IMR-90 (cell line): ENCODE results near the gene APLF.
"Not testable (repeated sequence)": the region's sequence is repeated elsewhere in the genome, so short reads cannot be mapped to it uniquely, and the experiment has no call there.

Source experiments
- CEBPB ChIP-seq: IDR thresholded peaks from 2 replicates; pipeline ENCODE4 v1.6.1; 2012; ENCODE audit warnings: low read depth, low read length, improper control_type of control experiment
- CTCF ChIP-seq: conservative IDR thresholded peaks from 2 replicates; pipeline ENCODE4 v1.5.1; 2012; ENCODE audit warnings: mild to moderate bottlenecking, low read depth, low read length, improper control_type of control experiment
- ELK1 ChIP-seq: fragments of 150-350 bp; IDR thresholded peaks from 2 replicates; pipeline ENCODE4 v1.6.1; 2016; ENCODE audit warnings: low read depth, mild to moderate bottlenecking, low read length, moderate library complexity, borderline replicate concordance
- FOS ChIP-seq: fragments of 150-350 bp; IDR thresholded peaks from 2 replicates; pipeline ENCODE4 v1.6.1; 2016; ENCODE audit warnings: low read depth, low read length
- MAFK ChIP-seq: IDR thresholded peaks from 2 replicates; pipeline ENCODE4 v1.6.1; 2012; ENCODE audit warnings: low read depth, low read length, improper control_type of control experiment
- MAZ ChIP-seq: IDR thresholded peaks from 2 replicates; pipeline ENCODE4 v1.6.1; 2012; ENCODE audit warnings: low read depth, mild to moderate bottlenecking, low read length, improper control_type of control experiment, moderate library complexity, borderline replicate concordance
- MXI1 ChIP-seq: IDR thresholded peaks from 2 replicates; pipeline ENCODE4 v1.6.1; 2012; ENCODE audit warnings: low read depth, mild to moderate bottlenecking, low read length, moderate library complexity, borderline replicate concordance
- NFE2L2 ChIP-seq: fragments of 150-350 bp; IDR thresholded peaks from 2 replicates; pipeline ENCODE4 v1.6.1; 2016; ENCODE audit warnings: low read depth, mild to moderate bottlenecking, low read length
- POLR2A ChIP-seq: IDR thresholded peaks from 2 replicates; pipeline ENCODE4 v1.6.1; 2012; ENCODE audit warnings: mild to moderate bottlenecking, low read depth, low read length
- RAD21 ChIP-seq: IDR thresholded peaks from 2 replicates; pipeline ENCODE4 v1.6.1; 2012; ENCODE audit warnings: low read length, improper control_type of control experiment
- RFX5 ChIP-seq: IDR thresholded peaks from 2 replicates; pipeline ENCODE4 v1.8.0; 2012; ENCODE audit warnings: low read depth, mild to moderate bottlenecking, low read length, moderate library complexity
- USF2 ChIP-seq: fragments of 150-350 bp; IDR thresholded peaks from 2 replicates; pipeline ENCODE4 v1.6.1; 2017; ENCODE audit warnings: mild to moderate bottlenecking, antibody characterized with exemption, low read length, low read depth

DNA sequence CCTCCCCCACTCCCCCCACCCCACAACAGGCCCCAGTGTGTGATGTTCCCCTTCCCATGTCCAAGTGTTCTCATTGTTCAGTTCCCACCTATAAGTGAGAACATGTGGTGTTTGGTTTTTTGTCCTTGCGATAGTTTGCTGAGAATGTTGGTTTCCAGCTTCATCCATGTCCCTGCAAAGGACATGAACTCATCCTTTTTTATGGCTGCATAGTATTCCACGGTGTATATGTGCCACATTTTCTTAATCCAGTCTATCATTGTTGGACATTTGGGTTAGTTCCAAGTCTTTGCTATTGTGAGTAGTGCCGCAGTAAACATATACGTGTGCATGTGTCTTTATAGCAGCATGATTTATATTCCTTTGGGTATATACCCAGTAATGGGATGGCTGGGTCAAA is 103.0 kb downstream of the APLF start:
- TF ChIP-seq POLR2A, USF2, FOS, MXI1, CTCF, MAZ, RAD21, ELK1, RFX5, MAFK, NFE2L2, CEBPB: not testable (repeated sequence)
